H1 (cell line): ENCODE measurements around the gene CSF1. TPM values are rescaled to one million over a fixed set of nuclear protein-coding genes. Genes with fewer than 3 reads are reported as not detected.

Source experiments
- CREB1 ChIP-seq: IDR thresholded peaks from 2 replicates; pipeline ENCODE4 v1.6.1; 2012; ENCODE audit warnings: inconsistent platforms
- HDAC6 ChIP-seq: IDR thresholded peaks from one replicate; pipeline ENCODE4 v1.7.1; 2012; ENCODE audit warnings: low read depth, mild to moderate bottlenecking, inconsistent platforms, low read length, moderate library complexity
- polyA plus RNA-seq, 7 experiments: library from polyadenylated mRNA; depleted of rRNA in 3 of 7; stranded (reverse) in 5 of 7; unstranded in 2 of 7; fragments of >200 nt in 5 of 7; fragments of 200-250 nt in 2 of 7; gene quantifications; 1 replicate in 5 of 7; 2 replicates in 1 of 7; 4 replicates in 1 of 7; pipeline versions ENCODE4 v1.2.1 to v1.2.3, GENCODE V29; 2011 to 2013; ENCODE audit warnings: missing spikeins in 2 of 7, mixed read lengths in 2 of 7
- total RNA-seq: library from RNA; stranded (reverse); fragmentation: NEBNext Ultra II Directional; extraction: Animal tissue kit (Norgen Biotek cat#: 25700); gene quantifications from 2 replicates; pipeline ENCODE4 v1.2.1, GENCODE V29; 2021
- TF ChIP-seq, protein P1 (sequence below): IDR thresholded peaks from 2 replicates; pipeline ENCODE4 v1.6.1; 2011; ENCODE audit warnings: low read length, improper control_type of control experiment

The CSF1 gene
- total and polyA plus RNA-seq, 2 of the 8 experiments (the other 6 are each of a cell fraction or from before 2014, with no cell fraction given) = 3.3 to 5.4 TPM

DNA sequence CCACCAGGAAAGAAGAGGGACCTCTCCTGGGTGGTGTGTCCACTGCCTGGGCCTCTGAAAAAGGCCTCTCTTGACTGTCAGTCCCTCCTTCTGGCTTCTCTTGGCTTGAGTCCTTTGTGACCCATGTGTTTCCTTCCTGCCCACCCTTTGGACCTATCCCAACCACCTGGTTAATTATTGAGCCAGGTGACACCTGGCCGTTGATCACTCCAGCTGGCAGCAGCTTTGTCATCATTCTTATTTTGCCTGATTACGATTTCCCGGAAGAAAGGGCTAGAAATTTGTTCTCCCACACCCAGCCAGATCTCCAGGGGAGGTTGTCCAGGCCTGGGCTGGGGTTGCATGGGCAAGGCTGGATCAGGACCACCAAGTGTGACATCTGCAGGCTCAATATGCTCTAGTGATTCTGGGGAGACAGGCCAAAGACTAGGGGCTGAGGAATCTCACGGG lies 24.8 kb downstream of the CSF1 start (continued):
- TF ChIP-seq HDAC6 (no peak), CREB1 (no peak)
- TF ChIP-seq, protein P1, sequence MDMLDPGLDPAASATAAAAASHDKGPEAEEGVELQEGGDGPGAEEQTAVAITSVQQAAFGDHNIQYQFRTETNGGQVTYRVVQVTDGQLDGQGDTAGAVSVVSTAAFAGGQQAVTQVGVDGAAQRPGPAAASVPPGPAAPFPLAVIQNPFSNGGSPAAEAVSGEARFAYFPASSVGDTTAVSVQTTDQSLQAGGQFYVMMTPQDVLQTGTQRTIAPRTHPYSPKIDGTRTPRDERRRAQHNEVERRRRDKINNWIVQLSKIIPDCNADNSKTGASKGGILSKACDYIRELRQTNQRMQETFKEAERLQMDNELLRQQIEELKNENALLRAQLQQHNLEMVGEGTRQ = no peak
